HFF-Myc (cell line): ENCODE results near the gene TOX4.

Experiments
- DNase-seq: peaks from one replicate; pipeline ENCODE4 v3.0.0-alpha.2; 2011; ENCODE audit warnings: low read depth; ENCODE audit errors: extremely low read depth
- H3K4me3 ChIP-seq: replicated peaks from 2 replicates; pipeline ENCODE4 v1.5.1; 2011; ENCODE audit warnings: low read depth, mild to moderate bottlenecking, control low read depth, low read length
- TF ChIP-seq, protein P1 (sequence below): IDR thresholded peaks from 2 replicates; pipeline ENCODE4 v1.5.1; 2012; ENCODE audit warnings: mild to moderate bottlenecking, low read depth, low read length, control low read depth; ENCODE audit errors: missing control alignments

The TOX4 gene

DNA sequence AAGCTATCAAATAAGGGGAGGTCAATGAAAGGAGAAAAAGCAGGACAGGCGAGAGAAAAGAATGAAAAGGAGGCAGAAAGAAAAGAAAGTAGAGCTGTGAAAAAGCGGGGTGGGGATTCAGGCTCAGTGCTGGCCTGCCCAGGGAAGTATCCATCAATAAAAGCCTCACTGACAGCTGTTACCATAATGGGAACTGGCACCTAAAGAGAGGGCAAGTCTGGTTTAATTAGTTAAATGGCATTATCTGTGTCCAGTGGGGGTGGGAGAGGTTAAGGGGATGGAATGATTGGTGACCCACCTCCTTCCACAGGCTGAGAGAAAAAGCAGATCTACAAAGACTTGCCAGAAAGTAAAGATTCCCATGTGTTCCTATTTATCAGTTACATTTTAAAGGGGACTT, 41.7 kb downstream of the TOX4 start:
- TF ChIP-seq, protein P1, sequence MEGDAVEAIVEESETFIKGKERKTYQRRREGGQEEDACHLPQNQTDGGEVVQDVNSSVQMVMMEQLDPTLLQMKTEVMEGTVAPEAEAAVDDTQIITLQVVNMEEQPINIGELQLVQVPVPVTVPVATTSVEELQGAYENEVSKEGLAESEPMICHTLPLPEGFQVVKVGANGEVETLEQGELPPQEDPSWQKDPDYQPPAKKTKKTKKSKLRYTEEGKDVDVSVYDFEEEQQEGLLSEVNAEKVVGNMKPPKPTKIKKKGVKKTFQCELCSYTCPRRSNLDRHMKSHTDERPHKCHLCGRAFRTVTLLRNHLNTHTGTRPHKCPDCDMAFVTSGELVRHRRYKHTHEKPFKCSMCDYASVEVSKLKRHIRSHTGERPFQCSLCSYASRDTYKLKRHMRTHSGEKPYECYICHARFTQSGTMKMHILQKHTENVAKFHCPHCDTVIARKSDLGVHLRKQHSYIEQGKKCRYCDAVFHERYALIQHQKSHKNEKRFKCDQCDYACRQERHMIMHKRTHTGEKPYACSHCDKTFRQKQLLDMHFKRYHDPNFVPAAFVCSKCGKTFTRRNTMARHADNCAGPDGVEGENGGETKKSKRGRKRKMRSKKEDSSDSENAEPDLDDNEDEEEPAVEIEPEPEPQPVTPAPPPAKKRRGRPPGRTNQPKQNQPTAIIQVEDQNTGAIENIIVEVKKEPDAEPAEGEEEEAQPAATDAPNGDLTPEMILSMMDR = no peak
- no peak for DNase-seq
- H3K4me3 ChIP-seq = no peak overlapping the region

- H3K4me3 ChIP-seq = no peak overlapping the region
- TF ChIP-seq, protein P1 = no peak
- DNase-seq = no peak
Measured at GRCh38 chr14:21520767-21521166, 43.8 kb downstream of the TOX4 start.

DNA sequence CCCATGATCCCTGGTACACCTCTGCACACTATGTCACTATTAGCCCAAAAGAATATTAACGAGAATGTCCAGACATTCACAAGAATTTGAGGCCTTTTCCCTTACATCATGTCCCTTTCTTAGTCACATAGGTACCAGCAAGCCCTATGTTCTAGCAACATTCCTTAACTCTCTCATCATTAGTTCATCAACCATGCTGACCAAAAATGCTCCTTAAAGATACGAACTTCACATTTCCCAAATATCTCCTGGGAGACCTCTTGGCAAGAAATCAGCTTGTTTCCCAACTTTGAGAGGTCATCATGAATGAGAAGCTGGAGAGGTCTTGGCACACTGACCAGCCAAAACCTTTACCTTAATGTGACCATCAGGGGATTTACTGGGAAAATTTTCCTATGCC, 44.5 kb downstream of the TOX4 start:
- TF ChIP-seq, protein P1 = no peak
- H3K4me3 ChIP-seq = no peak overlapping the region
- DNase-seq = no peak

- DNase-seq = no peak
- TF ChIP-seq, protein P1 = no peak
- no peak overlapping the region for H3K4me3 ChIP-seq
Measured at GRCh38 chr14:21523203-21523602, 46.2 kb downstream of the TOX4 start.

GRCh38 chr14:21524575-21525490, 47.8 kb downstream of the TOX4 start:
- DNase-seq = no peak
- peak overlapping the region; percentile 53 for H3K4me3 ChIP-seq
- TF ChIP-seq, protein P1 = no peak

DNA sequence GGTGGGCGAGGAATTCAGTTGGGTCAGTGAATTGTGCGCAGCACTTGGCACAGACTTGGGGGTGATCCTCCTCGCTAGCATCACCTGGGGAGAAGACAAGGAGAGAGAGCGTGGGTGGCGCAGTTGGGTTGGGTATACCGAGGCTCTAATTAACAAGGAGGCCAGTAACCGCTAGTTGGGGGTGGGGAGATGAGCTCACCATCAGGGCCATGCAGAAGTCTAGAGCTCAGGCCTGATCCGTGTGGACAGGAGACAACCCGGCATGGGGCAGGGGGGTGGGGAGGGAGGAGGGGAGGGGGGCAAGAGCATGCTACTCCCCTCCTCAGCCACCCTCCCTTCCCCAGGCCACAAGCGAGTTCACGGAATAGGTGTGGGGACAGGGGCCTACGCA, 48.6 kb downstream of the TOX4 start:
- TF ChIP-seq, protein P1 = no peak
- no peak for DNase-seq
- peak overlapping the region; percentile 53 for H3K4me3 ChIP-seq
